Measurements from ENCODE around the gene IQSEC3.
"Not testable (repeated sequence)": the region's sequence is repeated elsewhere in the genome, so short reads cannot be mapped to it uniquely, and the experiment has no call there.

Gene IQSEC3

GRCh38 chr12:66428-66781 lies at the start of gene IQSEC3:
Gene IQSEC3 (plus strand): TSS chr12:66767. CDS start chr12:66883, 116 bp downstream.
- H3K4me1 ChIP-seq; H3K36me3 ChIP-seq; H3K9me3 ChIP-seq; H3K27ac ChIP-seq; intact Hi-C loops (cut with DNase I; ENCODE audit: low total_unique reads); DNase-seq; H3K4me3 ChIP-seq: not testable (repeated sequence)
- peaks cover 0 to 23% of the 10 kb centered on the region in 2 donors for H3K27me3 ChIP-seq

- H3K36me3 ChIP-seq, result peaks cover 10 to 41% (median 36%) of the 10 kb centered on the region in 3 donors
- peak in 1 of 2 donors; percentile 60 for DNase-seq
- H3K4me3 ChIP-seq; intact Hi-C loops (cut with DNase I; ENCODE audit: low total_unique reads); H3K9me3 ChIP-seq; H3K27me3 ChIP-seq; H3K4me1 ChIP-seq; H3K27ac ChIP-seq: not testable (repeated sequence)
Observed at GRCh38 chr12:17370-18340, 48.9 kb upstream of the IQSEC3 start.

GRCh38 chr12:18821-19567 lies 47.6 kb upstream of the IQSEC3 start:
- H3K27ac ChIP-seq; H3K9me3 ChIP-seq; H3K4me3 ChIP-seq; H3K27me3 ChIP-seq; intact Hi-C loops (cut with DNase I; ENCODE audit: low total_unique reads); H3K4me1 ChIP-seq: not testable (repeated sequence)
- peak in 1 of 2 donors; percentile 47 for DNase-seq
- peaks cover 10 to 45% (median 36%) of the 10 kb centered on the region in 3 donors for H3K36me3 ChIP-seq

GRCh38 chr12:19906-20305 lies 46.7 kb upstream of the IQSEC3 start:
- DNase-seq; H3K4me1 ChIP-seq; intact Hi-C loops (cut with DNase I; ENCODE audit: low total_unique reads); H3K27me3 ChIP-seq; H3K9me3 ChIP-seq; H3K27ac ChIP-seq; H3K4me3 ChIP-seq: not testable (repeated sequence)
- H3K36me3 ChIP-seq, result peaks cover 10 to 45% (median 36%) of the 10 kb centered on the region in 3 donors

GRCh38 chr12:20757-21156 lies 45.8 kb upstream of the IQSEC3 start:
- intact Hi-C loops (cut with DNase I; ENCODE audit: low total_unique reads), result no loop called here
- Histone ChIP-seq H3K27me3 (no peaks in the 10 kb centered on the region), H3K36me3 (peaks cover 10 to 40% (median 36%) of the 10 kb centered on the region in 3 donors), H3K4me3 (no peak overlapping the region), H3K27ac (no peak overlapping the region), H3K9me3 (no peaks in the 10 kb centered on the region), H3K4me1 (no peaks in the 10 kb centered on the region)
- DNase-seq, result peak in 1 of 2 donors; percentile 21
- TF ChIP-seq CTCF (IDR thresholded peaks at IDR 0.05), result no peak

- Histone ChIP-seq H3K9me3 (no peaks in the 10 kb centered on the region), H3K27me3 (no peaks in the 10 kb centered on the region), H3K4me3 (no peak overlapping the region), H3K27ac (no peak overlapping the region), H3K36me3 (peaks cover 10 to 38% (median 34%) of the 10 kb centered on the region in 3 donors), H3K4me1 (no peaks in the 10 kb centered on the region)
- peak in 1 of 2 donors; percentile 63 for DNase-seq
- intact Hi-C loops (cut with DNase I; ENCODE audit: low total_unique reads), result no loop called here
- no peak for TF ChIP-seq CTCF (IDR thresholded peaks at IDR 0.05)
Observed at GRCh38 chr12:21301-22189, 45.0 kb upstream of the IQSEC3 start.

GRCh38 chr12:22190-22529 lies 44.4 kb upstream of the IQSEC3 start:
- no peaks in the 10 kb centered on the region for H3K9me3 ChIP-seq
- no peak overlapping the region for H3K27ac ChIP-seq
- no peaks in the 10 kb centered on the region for H3K27me3 ChIP-seq
- no peaks in the 10 kb centered on the region for H3K4me1 ChIP-seq
- intact Hi-C loops (cut with DNase I; ENCODE audit: low total_unique reads), result no loop called here
- H3K4me3 ChIP-seq, result no peak overlapping the region
- TF ChIP-seq CTCF (IDR thresholded peaks at IDR 0.05), result no peak
- DNase-seq, result peak in 1 of 2 donors; percentile 34
- H3K36me3 ChIP-seq, result peaks cover 10 to 34% (median 31%) of the 10 kb centered on the region in 3 donors

Measured in tibial artery (tissue), 4 donors.